ENCODE measurements around the gene FRA10AC1. TPM values are rescaled to one million over a fixed set of nuclear protein-coding genes. Genes with fewer than 3 reads are reported as not detected.
"Not testable (repeated sequence)": the region's sequence is repeated elsewhere in the genome, so short reads cannot be mapped to it uniquely, and the experiment has no call there.

Gene FRA10AC1
- total RNA-seq, 1 donor from 2014 or later: 29.1 TPM

GRCh38 chr10:93703066-93703465, 674 bp upstream of the FRA10AC1 start:
- no peak for DNase-seq (ENCODE audit: low spot score)

- DNase-seq (ENCODE audit: low spot score): no peak
These were observed 554 bp downstream of the FRA10AC1 start for GRCh38 chr10:93701866-93702209.

DNA sequence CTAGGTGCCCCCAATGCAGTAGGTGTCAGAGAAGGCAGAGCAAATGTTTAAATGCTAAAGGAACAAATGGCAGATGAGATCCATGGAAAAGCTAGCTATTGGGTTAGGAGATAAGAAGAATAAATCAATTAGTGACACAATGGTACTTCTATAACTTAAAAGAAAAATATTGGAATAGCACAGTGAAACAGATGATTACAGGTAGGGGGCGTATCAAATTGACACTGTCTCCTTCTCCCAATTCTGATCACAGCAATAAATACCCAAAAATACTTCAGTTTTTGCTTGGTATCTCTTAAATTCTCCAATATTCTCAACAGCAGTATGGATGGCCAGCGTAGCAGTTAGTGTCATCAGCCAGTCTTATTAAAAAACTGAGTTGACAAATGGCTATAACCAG, 5.2 kb downstream of the FRA10AC1 start:
- no peak for DNase-seq (ENCODE audit: low spot score)

- DNase-seq (ENCODE audit: low spot score): not testable (repeated sequence)
These were observed 5.8 kb downstream of the FRA10AC1 start for GRCh38 chr10:93696582-93696981.

DNA sequence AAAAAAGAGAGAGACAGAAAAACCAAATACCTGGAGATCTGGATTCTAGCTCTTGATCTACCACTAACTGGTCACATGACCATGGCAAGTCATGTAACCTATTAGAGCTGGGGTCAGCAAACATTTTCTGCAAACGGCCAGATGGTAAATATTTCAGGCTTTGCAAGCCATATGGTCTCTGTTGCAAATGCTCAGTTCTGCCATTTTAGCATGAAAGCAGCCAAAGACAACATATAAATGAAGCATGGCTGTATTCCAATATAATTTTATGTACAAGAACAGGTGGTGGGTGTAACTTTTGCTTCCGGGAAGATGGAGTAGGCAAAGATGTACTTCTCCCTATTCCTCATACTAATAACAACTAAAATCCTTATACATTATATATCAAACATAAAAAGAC, 6.7 kb downstream of the FRA10AC1 start:
- DNase-seq (ENCODE audit: low spot score): no peak

DNA sequence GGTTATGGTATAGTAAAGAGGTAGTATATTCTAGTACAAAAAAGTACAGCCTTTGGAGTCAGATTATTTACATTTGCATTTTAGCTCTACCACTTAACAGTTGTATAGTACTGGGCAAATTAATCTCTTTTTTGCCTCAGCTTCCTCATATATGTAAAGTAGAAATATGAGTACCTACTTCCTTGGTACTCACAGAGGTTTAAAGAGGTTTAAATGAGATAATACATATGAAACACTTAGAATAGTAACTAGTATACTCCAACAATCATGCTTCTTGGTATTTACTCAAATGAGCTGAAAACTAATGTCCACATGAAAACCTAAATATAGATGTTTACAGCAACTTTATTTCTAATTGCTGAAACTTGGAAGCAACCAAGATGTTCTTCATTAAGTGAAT, 14.7 kb downstream of the FRA10AC1 start:
- no peak for DNase-seq (ENCODE audit: low spot score)

DNA sequence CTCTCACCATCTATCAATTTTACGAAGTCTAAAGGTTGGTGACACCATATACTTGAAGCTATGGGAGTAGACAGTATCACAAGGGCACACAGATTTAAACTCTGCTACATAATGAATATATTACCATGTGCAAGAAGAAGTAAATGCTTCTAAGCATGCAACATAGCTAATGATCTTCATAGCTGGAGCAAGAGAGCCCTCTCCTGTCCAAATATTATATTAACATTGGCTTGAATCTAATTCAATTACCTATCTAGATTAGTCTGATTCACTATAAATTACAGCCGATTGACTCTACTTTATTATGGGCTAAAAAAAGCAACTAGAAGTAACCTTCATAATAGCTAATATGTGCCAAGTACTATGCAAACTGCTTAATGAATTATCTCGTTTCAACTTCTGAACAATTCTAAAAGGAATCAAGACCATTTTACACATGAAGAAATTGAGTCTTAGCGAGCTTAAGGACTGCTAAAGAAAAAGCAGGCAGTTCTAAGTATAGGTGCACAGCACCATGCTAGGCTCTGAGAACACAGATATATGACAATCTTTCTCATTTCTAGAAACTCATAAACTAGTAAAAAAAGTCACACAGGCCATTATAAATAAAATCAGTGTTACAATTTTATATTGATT, 21.9 kb downstream of the FRA10AC1 start:
- no peak for DNase-seq (ENCODE audit: low spot score)

DNA sequence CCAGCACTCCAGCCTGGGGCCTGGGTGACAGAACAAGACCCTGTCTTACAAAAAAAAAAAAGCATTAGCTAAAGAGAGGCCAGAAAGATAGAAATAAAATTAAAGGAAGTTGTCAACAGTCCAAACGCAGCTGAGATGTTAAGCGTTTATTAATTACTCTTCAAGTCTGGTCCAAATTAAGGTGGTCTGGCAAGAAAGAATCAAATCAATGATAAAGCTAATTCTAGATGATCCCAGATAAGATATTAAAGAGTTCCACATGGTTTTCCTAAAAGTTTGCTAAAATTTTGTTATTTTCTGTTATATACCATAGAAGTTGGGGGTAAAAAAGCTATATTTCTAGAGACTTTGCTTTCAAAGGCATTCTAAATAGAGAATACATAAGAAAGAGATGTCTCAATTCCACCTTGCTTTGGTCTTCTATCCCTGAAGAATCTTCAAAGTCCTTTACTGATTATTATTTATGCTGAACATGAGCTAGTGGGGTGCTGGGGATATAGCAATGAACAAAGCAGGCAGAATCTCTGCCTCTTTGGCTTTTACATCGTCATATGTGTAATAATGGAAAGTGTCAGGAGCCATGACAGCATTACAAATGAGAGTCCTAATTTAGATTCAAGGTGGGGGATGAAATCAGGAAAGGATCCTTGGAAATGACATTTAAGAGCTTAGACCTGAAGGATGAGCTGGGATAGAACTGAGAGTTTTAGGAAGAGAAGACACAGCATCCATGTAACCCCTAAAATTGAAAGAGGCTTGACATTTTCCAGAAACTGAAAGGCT, 23.4 kb downstream of the FRA10AC1 start:
- DNase-seq (ENCODE audit: low spot score): no peak

- DNase-seq (ENCODE audit: low spot score): no peak
These were observed 24.0 kb downstream of the FRA10AC1 start for GRCh38 chr10:93678386-93678785.

GRCh38 chr10:93673791-93674190, 28.6 kb downstream of the FRA10AC1 start:
- no peak for DNase-seq (ENCODE audit: low spot score)

DNA sequence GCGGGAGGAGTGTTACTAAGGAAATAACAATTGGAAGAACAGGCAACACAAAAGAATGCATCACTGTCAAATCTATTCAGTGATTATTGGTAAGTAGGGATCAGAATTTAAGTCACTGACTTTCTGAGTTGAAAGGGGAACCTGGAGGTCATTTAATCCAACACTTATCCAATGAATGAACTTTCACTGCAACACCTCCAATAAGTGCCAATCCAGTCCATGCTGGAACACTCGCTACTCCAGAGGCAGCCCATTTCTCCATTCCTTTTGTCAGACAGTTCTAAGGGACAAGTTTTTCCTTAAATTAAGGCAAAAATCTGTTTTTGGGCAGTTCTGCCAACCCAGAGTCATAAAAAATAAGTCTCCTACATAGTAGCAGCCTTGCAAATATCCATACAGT, 29.5 kb downstream of the FRA10AC1 start:
- DNase-seq (ENCODE audit: low spot score): no peak

DNA sequence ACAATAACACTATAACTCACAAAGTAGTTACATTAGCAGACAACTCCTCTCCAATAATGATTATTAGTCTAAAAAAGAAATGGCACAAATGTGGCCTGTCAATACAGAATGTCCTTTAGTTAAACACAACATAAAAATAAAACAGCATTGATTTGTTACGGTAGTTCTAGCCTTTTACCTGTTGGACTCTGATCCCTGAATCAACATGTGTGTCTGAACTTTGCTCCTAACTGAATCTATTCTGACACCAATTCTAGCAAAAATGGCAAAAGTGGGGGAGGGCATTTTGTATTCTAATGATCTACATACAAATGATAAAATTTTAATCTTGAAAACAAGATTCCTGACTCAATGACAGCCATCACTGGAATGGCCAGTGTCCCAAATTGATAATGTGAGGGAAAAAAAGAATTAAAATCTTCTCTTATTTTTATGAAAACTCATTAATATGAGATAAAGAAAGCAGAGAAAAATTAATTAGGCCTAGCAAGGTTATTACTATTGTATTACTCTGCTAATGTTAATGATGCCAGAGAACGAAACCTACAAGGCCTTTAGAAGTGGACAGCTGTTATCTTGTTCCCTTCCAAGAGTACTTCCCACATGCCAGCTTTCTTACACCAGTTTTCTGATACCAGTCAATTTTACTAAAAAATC, 30.2 kb downstream of the FRA10AC1 start:
- DNase-seq (ENCODE audit: low spot score): no peak

- DNase-seq (ENCODE audit: low spot score): no peak
These were observed 31.4 kb downstream of the FRA10AC1 start for GRCh38 chr10:93671042-93671441.

DNA sequence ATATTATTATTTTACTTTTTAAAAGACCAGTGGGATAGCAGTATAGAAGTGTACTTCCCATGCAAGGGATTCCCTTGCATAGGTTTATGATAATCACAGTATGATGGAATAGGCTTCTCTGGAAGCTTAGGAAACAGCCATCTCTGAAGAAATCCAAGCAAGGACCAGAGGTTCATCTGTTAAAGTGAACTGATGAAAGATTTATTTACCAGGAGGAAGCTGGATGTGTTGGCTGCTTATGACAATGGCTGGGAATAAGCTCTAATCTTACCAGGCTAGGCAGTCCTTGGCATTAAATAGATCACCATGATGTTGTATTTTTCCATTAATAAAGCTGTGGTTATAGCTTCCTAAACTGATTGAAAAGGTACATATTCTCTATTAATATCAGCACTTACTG, 32.0 kb downstream of the FRA10AC1 start:
- DNase-seq (ENCODE audit: low spot score): no peak

GRCh38 chr10:93667795-93668194, 34.6 kb downstream of the FRA10AC1 start:
- no peak for DNase-seq (ENCODE audit: low spot score)

GRCh38 chr10:93666030-93666429, 36.4 kb downstream of the FRA10AC1 start:
- no peak for DNase-seq (ENCODE audit: low spot score)

- DNase-seq (ENCODE audit: low spot score): no peak
These were observed 44.6 kb downstream of the FRA10AC1 start for GRCh38 chr10:93657757-93658156.

GRCh38 chr10:93656155-93656554, 46.2 kb downstream of the FRA10AC1 start:
- DNase-seq (ENCODE audit: low spot score): no peak

GRCh38 chr10:93654201-93654600, 48.2 kb downstream of the FRA10AC1 start:
- DNase-seq (ENCODE audit: low spot score): no peak

- no peak for DNase-seq (ENCODE audit: low spot score)
These were observed 49.5 kb downstream of the FRA10AC1 start for GRCh38 chr10:93652857-93653256.

DNA sequence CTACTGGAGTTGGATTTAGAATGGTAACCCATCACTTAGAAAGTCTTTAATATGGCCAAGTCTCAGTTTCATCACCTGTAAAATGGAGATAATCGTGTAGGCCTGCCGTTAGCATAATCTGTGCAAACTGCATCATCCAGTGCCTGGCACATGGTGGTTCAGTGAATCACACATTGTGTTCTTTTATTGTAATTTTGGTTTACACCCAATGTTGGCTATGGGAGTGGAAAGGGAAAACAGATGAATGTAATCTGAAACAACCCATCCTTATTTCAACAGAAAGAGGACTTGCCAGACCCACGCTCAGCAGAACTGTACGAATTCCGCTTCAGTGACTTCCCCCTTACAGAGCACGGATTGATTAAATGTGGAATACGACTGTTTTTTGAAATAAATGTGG, 62.6 kb downstream of the FRA10AC1 start:
- no peak for DNase-seq (ENCODE audit: low spot score)

DNA sequence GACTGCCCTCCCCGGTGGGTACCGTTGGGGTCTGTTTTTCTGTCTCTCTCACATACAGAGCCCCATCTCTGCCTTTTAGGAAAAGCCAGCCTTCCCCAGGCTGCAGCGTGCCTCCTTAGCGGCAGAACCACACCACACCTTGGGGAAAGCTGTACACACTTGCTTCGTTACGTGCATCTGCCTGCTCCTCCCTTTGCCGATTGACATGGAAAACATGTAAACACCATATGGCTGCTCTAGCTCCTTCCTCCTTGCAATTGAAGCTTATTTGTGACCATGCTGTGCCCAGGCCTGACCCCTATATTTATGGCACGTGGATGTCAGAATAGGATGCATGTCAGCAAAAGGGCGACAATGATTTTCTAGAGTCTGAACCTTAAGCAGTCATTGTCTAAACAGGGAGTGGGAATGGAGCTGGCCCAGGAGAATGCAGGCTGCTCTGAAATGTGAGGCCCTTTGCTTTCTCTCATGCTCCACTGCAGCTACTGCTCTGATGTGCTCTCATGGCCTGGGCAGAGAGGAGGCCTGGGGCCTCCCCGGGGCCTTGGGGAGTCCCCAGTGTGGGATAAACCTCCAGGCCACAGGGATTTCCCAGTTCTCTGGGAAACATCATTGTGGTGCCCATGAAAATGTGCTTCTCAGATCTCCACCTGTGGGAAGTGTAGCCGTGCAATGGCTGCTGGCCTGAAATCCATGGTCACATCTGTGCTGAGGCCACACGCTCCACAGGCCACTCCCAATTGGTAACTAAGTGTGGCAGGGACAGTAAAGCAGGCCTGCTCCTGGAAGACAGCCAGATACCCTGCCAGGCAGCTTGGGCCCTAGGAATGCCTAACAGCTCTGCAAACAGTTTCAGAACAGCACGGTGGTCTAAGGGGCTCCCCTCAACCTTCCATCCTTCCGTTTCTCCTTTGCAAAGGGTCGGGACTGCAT, 71.5 kb downstream of the FRA10AC1 start:
- DNase-seq (ENCODE audit: low spot score): no peak

Measured in ureter (tissue), 1 donor.